Breast epithelium (tissue), 4 donors: ENCODE results near the gene CCDC14. TPM values are rescaled to one million over a fixed set of nuclear protein-coding genes. Genes with fewer than 3 reads are reported as not detected.

Experiments
- DNase-seq, 2 donors: peaks; one replicate each; pipeline ENCODE4 v3.0.0-alpha.2; 2019; ENCODE audit warnings: low spot score in 2 of 2
- H3K27ac ChIP-seq, 2 donors: fragments of 200-600 bp; sonication (generic) in 1 of 2; one replicate each; pipeline ENCODE4 v1.5.1; 2016 to 2019; ENCODE audit warnings: mild to moderate bottlenecking in 1 of 2
- H3K27me3 ChIP-seq, 2 donors: fragments of 200-600 bp; sonication (generic) in 1 of 2; one replicate each; pipeline versions ENCODE4 v1.5.1 to v1.6.0; 2017 to 2019; ENCODE audit warnings: control low read depth in 1 of 2, mild to moderate bottlenecking in 1 of 2
- H3K36me3 ChIP-seq: fragments of 200-600 bp; one replicate; pipeline ENCODE4 v1.5.1; 2019
- H3K4me1 ChIP-seq, 2 donors: fragments of 200-600 bp; sonication (generic); one replicate each; pipeline ENCODE4 v1.5.1; 2016 to 2019; ENCODE audit warnings: control low read depth in 1 of 2
- H3K4me3 ChIP-seq, 3 donors: fragments of 200-600 bp; sonication (generic); 1 replicate in 2 of 3; 2 replicates in 1 of 3; pipeline ENCODE4 v1.5.1; 2016 to 2019; ENCODE audit warnings: mild to moderate bottlenecking in 3 of 3, moderate library complexity in 2 of 3
- H3K9me3 ChIP-seq, 2 donors: fragments of 200-600 bp; sonication (generic) in 1 of 2; one replicate each; pipeline ENCODE4 v1.5.1; 2016 to 2019; ENCODE audit warnings: control low read depth in 1 of 2
- CTCF ChIP-seq, 3 donors: fragments of 450-650 bp; IDR thresholded peaks; one replicate each; pipeline ENCODE4 v1.5.1; 2016 to 2017; ENCODE audit warnings: antibody characterized with exemption in 3 of 3, mild to moderate bottlenecking in 3 of 3, moderate library complexity in 3 of 3
- POLR2A ChIP-seq: fragments of 450-650 bp; IDR thresholded peaks from one replicate; pipeline ENCODE4 v1.6.1; 2016; ENCODE audit warnings: antibody characterized with exemption, mild to moderate bottlenecking, moderate library complexity
- POLR2AphosphoS5 ChIP-seq, 3 donors: sonication (generic); formaldehyde crosslinking; IDR thresholded peaks; one replicate each; pipeline ENCODE4 v1.6.1; 2017; ENCODE audit warnings: antibody characterized with exemption in 3 of 3
- intact Hi-C: fragments of 100-400 bp; cut with DNase I; formaldehyde crosslinking; loops from one replicate; pipeline ENCODE4 v1.15.1; 2023; ENCODE audit warnings: low total_unique reads
- total RNA-seq, 3 donors: library from RNA; depleted of rRNA; stranded (reverse); fragments of >200 nt; gene quantifications; one replicate each; pipeline ENCODE4 v1.1.0, GENCODE V29; 2016

Gene CCDC14
- total RNA-seq, 3 donors from 2014 or later: 43.2 to 94.7 (median 49.5) TPM

GRCh38 chr3:123936400-123936799 is 24.6 kb downstream of the CCDC14 start:
- Histone ChIP-seq H3K4me1 (no peaks in the 10 kb centered on the region), H3K27ac (no peak overlapping the region), H3K27me3 (no peaks in the 10 kb centered on the region), H3K9me3 (no peaks in the 10 kb centered on the region), H3K36me3 (no peaks in the 10 kb centered on the region), H3K4me3 (no peak overlapping the region)
- no peak for DNase-seq
- intact Hi-C loops: no loop called here
- TF ChIP-seq POLR2AphosphoS5 (IDR thresholded peaks at IDR 0.05) (no peak), CTCF (IDR thresholded peaks at IDR 0.05) (no peak), POLR2A (no peak)

- TF ChIP-seq CTCF (IDR thresholded peaks at IDR 0.05): no peak
- intact Hi-C loops: no loop called here
- H3K27ac ChIP-seq: no peak overlapping the region
Observed at GRCh38 chr3:123935830-123936229, 25.2 kb downstream of the CCDC14 start.

GRCh38 chr3:123934250-123934649 is 26.8 kb downstream of the CCDC14 start:
- Histone ChIP-seq H3K4me1 (no peaks in the 10 kb centered on the region), H3K4me3 (no peak overlapping the region), H3K27me3 (no peaks in the 10 kb centered on the region), H3K27ac (no peak overlapping the region), H3K9me3 (no peaks in the 10 kb centered on the region), H3K36me3 (no peaks in the 10 kb centered on the region)
- TF ChIP-seq POLR2A: no peak
- no peak for TF ChIP-seq CTCF (IDR thresholded peaks at IDR 0.05)
- TF ChIP-seq POLR2AphosphoS5 (IDR thresholded peaks at IDR 0.05): no peak
- no peak for DNase-seq
- intact Hi-C loops: no loop called here

More at GRCh38 chr3:123935830-123936229, 25.2 kb downstream of the CCDC14 start:
- H3K36me3 ChIP-seq: no peaks in the 10 kb centered on the region
- H3K4me3 ChIP-seq: no peak overlapping the region
- H3K27me3 ChIP-seq: no peaks in the 10 kb centered on the region
- no peak for DNase-seq
- H3K9me3 ChIP-seq: no peaks in the 10 kb centered on the region
- no peaks in the 10 kb centered on the region for H3K4me1 ChIP-seq

GRCh38 chr3:123930445-123930844 is 30.6 kb downstream of the CCDC14 start:
- intact Hi-C loops: no loop called here
- no peaks in the 10 kb centered on the region for H3K36me3 ChIP-seq
- H3K27ac ChIP-seq: no peak overlapping the region
- no peaks in the 10 kb centered on the region for H3K9me3 ChIP-seq
- no peak for TF ChIP-seq POLR2A
- no peak for TF ChIP-seq CTCF (IDR thresholded peaks at IDR 0.05)
- TF ChIP-seq POLR2AphosphoS5 (IDR thresholded peaks at IDR 0.05): no peak
- H3K27me3 ChIP-seq: no peaks in the 10 kb centered on the region
- no peak for DNase-seq
- H3K4me1 ChIP-seq: no peaks in the 10 kb centered on the region
- H3K4me3 ChIP-seq: no peak overlapping the region

GRCh38 chr3:123929325-123929724 is 31.7 kb downstream of the CCDC14 start:
- H3K4me1 ChIP-seq: no peaks in the 10 kb centered on the region
- H3K4me3 ChIP-seq: no peak overlapping the region
- no peak overlapping the region for H3K27ac ChIP-seq
- no peaks in the 10 kb centered on the region for H3K27me3 ChIP-seq
- H3K9me3 ChIP-seq: peaks cover 0 to 4% of the 10 kb centered on the region in 2 donors
- no peaks in the 10 kb centered on the region for H3K36me3 ChIP-seq
- intact Hi-C loops: no loop called here
- no peak for DNase-seq
- TF ChIP-seq POLR2AphosphoS5 (IDR thresholded peaks at IDR 0.05): no peak
- TF ChIP-seq CTCF (IDR thresholded peaks at IDR 0.05): no peak
- no peak for TF ChIP-seq POLR2A
